Measurements from ENCODE around the gene TANGO2. TPM values are rescaled to one million over a fixed set of nuclear protein-coding genes. Genes with fewer than 3 reads are reported as not detected.

Gene TANGO2
- total RNA-seq, 2 experiments from 2014 or later = 16.5 to 21.5 TPM

DNA sequence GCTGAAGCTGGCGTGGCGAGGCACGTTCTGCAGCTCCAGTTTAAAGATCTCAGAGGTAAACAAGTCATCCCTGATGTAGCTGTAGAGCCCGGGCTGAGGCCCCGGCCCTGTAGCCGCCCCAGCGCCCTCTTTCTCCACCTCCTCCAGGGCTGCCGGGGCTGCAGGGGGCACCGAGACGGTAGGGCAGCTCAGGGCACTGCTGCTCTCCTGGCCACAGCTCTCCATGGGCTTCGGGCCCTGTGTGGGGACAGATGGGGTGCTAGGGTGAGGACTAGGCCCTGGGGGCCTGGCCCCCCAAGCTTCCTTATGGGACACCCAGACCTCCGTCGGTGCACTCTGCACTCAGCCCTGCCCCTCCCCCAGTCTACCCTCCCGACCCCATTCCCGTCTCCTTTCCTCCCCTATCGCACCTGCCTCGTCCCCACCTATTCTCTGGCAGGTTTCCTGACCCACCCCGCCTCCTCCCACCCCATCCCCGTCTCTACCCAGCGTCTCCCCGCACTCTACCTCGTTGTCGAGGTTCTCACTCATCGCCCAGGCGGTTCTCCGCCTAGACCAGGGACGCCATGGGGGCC lies 95.6 kb downstream of the TANGO2 start:
- Mint-ChIP-seq H3K4me1 (peaks cover 41% of the 10 kb centered on the region), H3K9me3 (no peaks in the 10 kb centered on the region), H3K27me3 (no peaks in the 10 kb centered on the region)

More for the DNA sequence above, 95.6 kb downstream of the TANGO2 start:
- no peak for DNase-seq
- Mint-ChIP-seq H3K27ac (peak overlapping the region; percentile 92), H3K36me3 (peaks cover 46% of the 10 kb centered on the region), H3K4me3 (peak overlapping the region; percentile 93)

Other genes with a start within 250 kb of the TANGO2 start
- 10 to 100 TPM; 14.5 TPM for gene GNB1L, start 166.2 kb upstream of the TANGO2 start, total RNA-seq
- gene RTL10, start 166.2 kb upstream of the TANGO2 start, total RNA-seq = 10 to 100 TPM; 18.7 to 23.1 TPM
- 10 to 100 TPM; 76.1 to 79.6 TPM for gene COMT, start 79.3 kb upstream of the TANGO2 start, total RNA-seq
- 10 to 100 TPM; 20.3 to 20.9 TPM for gene TXNRD2, start 79.3 kb upstream of the TANGO2 start, total RNA-seq
- 1 to 10 TPM; 1.1 to 1.6 TPM for gene ARVCF, start 4.3 kb upstream of the TANGO2 start, total RNA-seq
- 10 to 100 TPM; 42.6 to 47.0 TPM for gene DGCR8, start 59.1 kb downstream of the TANGO2 start, total RNA-seq
- 100 to 1,000 TPM; 492 to 506 TPM for gene RANBP1, start 95.0 kb downstream of the TANGO2 start, total RNA-seq
- gene TRMT2A, start 96.1 kb downstream of the TANGO2 start, total RNA-seq = 100 to 1,000 TPM; 124 to 139 TPM
- gene ZDHHC8, start 110.7 kb downstream of the TANGO2 start, total RNA-seq = 10 to 100 TPM; 63.4 to 66.6 TPM
- gene CCDC188, start 129.9 kb downstream of the TANGO2 start, total RNA-seq = not detected
- 1 to 10 TPM; 3.2 to 3.5 TPM for gene RTN4R, start 247.2 kb downstream of the TANGO2 start, total RNA-seq